Upper lobe of right lung (tissue), 1 donor: ENCODE measurements around the gene RBM23. TPM values are rescaled to one million over a fixed set of nuclear protein-coding genes. Genes with fewer than 3 reads are reported as not detected.
"Not testable (repeated sequence)": the region's sequence is repeated elsewhere in the genome, so short reads cannot be mapped to it uniquely, and the experiment has no call there.

Source experiments
- ATAC-seq: fragments of 200-7000 bp; cut with Tn5 transposase; one replicate; pipeline ENCODE4 v1.9.1; 2020; ENCODE audit warnings: mild to moderate bottlenecking, moderate library complexity
- DNase-seq: peaks from one replicate; pipeline ENCODE4 v3.0.0-alpha.2; 2020
- H3K27ac ChIP-seq: fragments of 200-600 bp; one replicate; pipeline ENCODE4 v1.8.0; 2022
- H3K27me3 ChIP-seq: fragments of 200-600 bp; one replicate; pipeline ENCODE4 v1.8.0; 2022; ENCODE audit warnings: mild to moderate bottlenecking
- H3K36me3 ChIP-seq: fragments of 200-600 bp; one replicate; pipeline ENCODE4 v1.8.0; 2022
- H3K4me1 ChIP-seq: fragments of 200-600 bp; one replicate; pipeline ENCODE4 v1.8.0; 2022
- H3K4me3 ChIP-seq: fragments of 200-600 bp; one replicate; pipeline ENCODE4 v1.8.0; 2022; ENCODE audit warnings: mild to moderate bottlenecking
- H3K9me3 ChIP-seq: fragments of 200-600 bp; one replicate; pipeline ENCODE4 v1.8.0; 2022
- CTCF ChIP-seq: fragments of 200-600 bp; IDR thresholded peaks from one replicate; pipeline ENCODE4 v1.8.0; 2022; ENCODE audit warnings: antibody characterized with exemption
- intact Hi-C: fragments of 100-400 bp; cut with DNase I; formaldehyde crosslinking; loops from one replicate; pipeline ENCODE4 v1.11.0; 2022
- total RNA-seq: library from RNA; stranded (reverse); fragmentation: NEBNext Ultra II Directional; extraction: Animal tissue kit (Norgen Biotek cat#: 25700); gene quantifications from one replicate; pipeline ENCODE4 v1.2.1, GENCODE V29; 2021
- donor health status: DM: no; HTN: yes; CAD: no; lungs with severe emphysema.

Gene RBM23
- total RNA-seq, 1 donor from 2014 or later = 83.5 TPM

GRCh38 chr14:22952418-22952817, 33.5 kb upstream of the RBM23 start:
- no peaks in the 10 kb centered on the region for H3K4me1 ChIP-seq
- H3K36me3 ChIP-seq = peaks cover 31% of the 10 kb centered on the region
- intact Hi-C loops = no loop called here
- H3K9me3 ChIP-seq = no peaks in the 10 kb centered on the region
- H3K4me3 ChIP-seq = no peak overlapping the region
- H3K27ac ChIP-seq = peak overlapping the region; percentile 76
- DNase-seq (no peak), ATAC-seq (peak; percentile 54)
- no peaks in the 10 kb centered on the region for H3K27me3 ChIP-seq
- TF ChIP-seq CTCF = no peak

- H3K4me1 ChIP-seq, H3K27me3 ChIP-seq, H3K9me3 ChIP-seq, intact Hi-C loops, H3K4me3 ChIP-seq: not testable (repeated sequence)
- DNase-seq = peak; percentile 80
- Histone ChIP-seq H3K36me3 (peaks cover 37% of the 10 kb centered on the region), H3K27ac (peak overlapping the region; percentile 76)
- peak; percentile 63 for ATAC-seq
Observed at GRCh38 chr14:22951795-22952194, 32.8 kb upstream of the RBM23 start.

GRCh38 chr14:22945642-22946041, 26.7 kb upstream of the RBM23 start:
- Histone ChIP-seq H3K4me3 (no peak overlapping the region), H3K4me1 (no peaks in the 10 kb centered on the region), H3K9me3 (no peaks in the 10 kb centered on the region), H3K27me3 (no peaks in the 10 kb centered on the region), H3K36me3 (peaks cover 41% of the 10 kb centered on the region), H3K27ac (no peak overlapping the region)
- TF ChIP-seq CTCF = no peak
- no peak for ATAC-seq
- intact Hi-C loops = no loop called here
- no peak for DNase-seq

GRCh38 chr14:22939684-22940083, 20.7 kb upstream of the RBM23 start:
- intact Hi-C loops = no loop called here
- TF ChIP-seq CTCF = no peak
- no peak for ATAC-seq

GRCh38 chr14:22935156-22935555, 16.2 kb upstream of the RBM23 start:
- intact Hi-C loops = no loop called here

More at GRCh38 chr14:22939684-22940083, 20.7 kb upstream of the RBM23 start:
- H3K27ac ChIP-seq = no peak overlapping the region
- H3K36me3 ChIP-seq = peaks cover 6% of the 10 kb centered on the region
- H3K27me3 ChIP-seq = no peaks in the 10 kb centered on the region
- no peak overlapping the region for H3K4me3 ChIP-seq
- no peaks in the 10 kb centered on the region for H3K9me3 ChIP-seq
- no peaks in the 10 kb centered on the region for H3K4me1 ChIP-seq
- no peak for DNase-seq

GRCh38 chr14:22932146-22932545, 13.2 kb upstream of the RBM23 start:
- ATAC-seq (no peak), DNase-seq (no peak)
- Histone ChIP-seq H3K9me3 (no peaks in the 10 kb centered on the region), H3K4me3 (no peak overlapping the region), H3K36me3 (peaks cover 1% of the 10 kb centered on the region), H3K27ac (no peak overlapping the region), H3K4me1 (peaks cover 17% of the 10 kb centered on the region), H3K27me3 (no peaks in the 10 kb centered on the region)
- intact Hi-C loops = no loop called here
- TF ChIP-seq CTCF = no peak

More at GRCh38 chr14:22935156-22935555, 16.2 kb upstream of the RBM23 start:
- no peak for TF ChIP-seq CTCF
- Histone ChIP-seq H3K9me3 (no peaks in the 10 kb centered on the region), H3K4me3 (no peak overlapping the region), H3K4me1 (peaks cover 4% of the 10 kb centered on the region), H3K27me3 (no peaks in the 10 kb centered on the region), H3K27ac (no peak overlapping the region), H3K36me3 (no peaks in the 10 kb centered on the region)
- DNase-seq (no peak), ATAC-seq (no peak)
